T-helper 1 cell treated with Interleukin-12 subunit alpha and Interleukin-12 subunit beta and Interleukin-4 antibody, amounts not matched to agents 30 μg/mL and 1 μg/mL, for 36 hours (primary cell): Measurements from ENCODE around the gene GTF3C1.

Source experiments
- H3K27ac Mint-ChIP-seq: one replicate; pipeline ENCODE4 v1.8.0; 2021; ENCODE audit warnings: mild to moderate bottlenecking, mixed read lengths
- H3K27me3 Mint-ChIP-seq: one replicate; pipeline ENCODE4 v1.8.0; 2021; ENCODE audit warnings: low read depth, mixed read lengths
- H3K36me3 Mint-ChIP-seq: one replicate; pipeline ENCODE4 v1.8.0; 2021; ENCODE audit warnings: low read depth, mixed read lengths
- H3K4me1 Mint-ChIP-seq: one replicate; pipeline ENCODE4 v1.8.0; 2021; ENCODE audit warnings: low read depth, mixed read lengths
- H3K4me3 Mint-ChIP-seq: one replicate; pipeline ENCODE4 v1.8.0; 2021; ENCODE audit warnings: mild to moderate bottlenecking, moderate library complexity, mixed read lengths
- H3K9me3 Mint-ChIP-seq: one replicate; pipeline ENCODE4 v1.8.0; 2021; ENCODE audit warnings: mixed read lengths

Gene GTF3C1

DNA sequence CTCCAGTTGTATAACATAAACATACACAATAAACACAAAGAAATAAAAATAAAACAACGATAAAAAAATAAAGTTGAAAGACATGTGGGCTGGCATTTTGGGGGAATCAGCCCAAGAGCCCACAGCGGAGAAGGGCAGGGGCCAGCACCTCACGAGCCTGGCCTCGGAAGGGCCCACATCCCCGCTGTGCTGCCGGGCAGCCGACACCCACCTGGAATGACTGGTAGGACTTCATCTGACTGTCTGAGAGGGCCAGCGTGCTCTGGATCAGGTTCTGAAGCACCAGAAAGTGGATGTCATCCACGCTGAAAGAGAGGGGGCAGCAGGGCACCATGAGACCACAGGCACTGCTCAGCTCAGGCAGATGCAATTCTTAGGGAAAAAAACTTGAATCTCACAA, 73.5 kb downstream of the GTF3C1 start:
- Mint-ChIP-seq H3K36me3 (peaks cover 42% of the 10 kb centered on the region), H3K27ac (no peak overlapping the region), H3K4me3 (no peak overlapping the region), H3K4me1 (no peaks in the 10 kb centered on the region), H3K9me3 (no peaks in the 10 kb centered on the region), H3K27me3 (no peaks in the 10 kb centered on the region)

DNA sequence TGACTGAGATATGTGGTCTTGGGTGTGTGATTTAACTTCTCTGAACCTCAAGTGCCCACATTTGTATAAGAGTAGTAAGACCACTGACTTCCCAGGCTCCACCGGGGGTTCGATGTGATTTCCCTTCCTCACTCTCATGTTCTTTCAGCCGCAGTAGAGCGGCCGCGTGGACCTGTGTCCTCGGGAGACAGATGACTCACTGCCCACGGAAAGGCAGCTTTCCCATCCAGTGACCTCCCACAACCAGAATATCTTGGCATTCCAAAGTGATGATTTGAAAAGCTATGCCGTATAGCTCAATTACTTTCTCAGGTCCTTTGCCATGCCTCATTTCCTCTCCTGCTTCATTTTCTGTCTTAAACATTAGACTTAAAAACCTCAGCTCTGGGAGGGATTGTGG, 74.2 kb downstream of the GTF3C1 start:
- Mint-ChIP-seq H3K4me1 (no peaks in the 10 kb centered on the region), H3K27ac (no peak overlapping the region)

DNA sequence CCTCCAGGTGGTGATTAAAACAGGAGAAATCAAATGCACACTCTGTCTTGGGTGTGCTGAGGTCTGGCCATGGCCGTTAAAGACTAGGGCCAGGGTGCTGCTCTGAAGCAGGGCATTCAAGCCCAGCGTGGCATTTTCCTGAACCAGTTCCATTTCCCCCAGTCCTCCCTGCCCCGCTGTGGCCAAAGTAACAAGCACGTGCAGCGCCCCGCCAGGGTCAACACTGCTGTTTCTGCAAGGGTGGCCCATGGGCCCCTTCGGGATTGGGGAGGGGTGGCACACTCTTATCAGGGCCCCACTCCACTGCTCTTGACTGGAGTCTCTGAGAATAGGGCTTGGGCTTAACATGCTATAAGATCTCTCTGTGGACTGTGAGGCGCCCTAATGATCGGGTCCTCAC, 74.8 kb downstream of the GTF3C1 start:
- Mint-ChIP-seq H3K36me3 (peaks cover 47% of the 10 kb centered on the region), H3K9me3 (no peaks in the 10 kb centered on the region), H3K27me3 (no peaks in the 10 kb centered on the region), H3K27ac (peak overlapping the region; percentile 31), H3K4me3 (no peak overlapping the region), H3K4me1 (no peaks in the 10 kb centered on the region)

More for the DNA sequence above, 74.2 kb downstream of the GTF3C1 start:
- no peaks in the 10 kb centered on the region for H3K9me3 Mint-ChIP-seq
- H3K36me3 Mint-ChIP-seq, result peaks cover 46% of the 10 kb centered on the region
- H3K4me3 Mint-ChIP-seq, result no peak overlapping the region
- H3K27me3 Mint-ChIP-seq, result no peaks in the 10 kb centered on the region

DNA sequence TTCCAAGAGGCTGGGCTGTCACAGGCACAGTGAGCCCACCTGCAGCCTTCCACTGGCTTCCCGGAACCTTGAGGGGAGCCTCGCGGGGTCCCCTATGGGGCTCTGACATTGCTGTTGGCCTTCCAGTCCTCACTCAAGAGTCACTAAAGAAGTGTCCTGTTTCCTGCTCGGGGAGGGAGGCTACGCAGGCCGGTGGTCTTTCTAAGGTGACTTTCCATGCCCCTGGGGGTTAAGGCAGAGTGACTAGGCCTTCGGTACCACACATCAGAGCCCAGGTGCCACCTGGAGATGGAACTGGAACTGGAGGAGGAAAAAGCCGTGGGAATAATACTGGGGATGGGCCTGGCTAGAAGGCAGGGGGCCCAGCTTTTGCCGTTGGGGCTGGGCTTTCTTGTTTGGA, 75.7 kb downstream of the GTF3C1 start:
- Mint-ChIP-seq H3K36me3 (peaks cover 53% of the 10 kb centered on the region), H3K9me3 (no peaks in the 10 kb centered on the region), H3K27ac (no peak overlapping the region), H3K4me3 (no peak overlapping the region), H3K4me1 (no peaks in the 10 kb centered on the region), H3K27me3 (no peaks in the 10 kb centered on the region)

DNA sequence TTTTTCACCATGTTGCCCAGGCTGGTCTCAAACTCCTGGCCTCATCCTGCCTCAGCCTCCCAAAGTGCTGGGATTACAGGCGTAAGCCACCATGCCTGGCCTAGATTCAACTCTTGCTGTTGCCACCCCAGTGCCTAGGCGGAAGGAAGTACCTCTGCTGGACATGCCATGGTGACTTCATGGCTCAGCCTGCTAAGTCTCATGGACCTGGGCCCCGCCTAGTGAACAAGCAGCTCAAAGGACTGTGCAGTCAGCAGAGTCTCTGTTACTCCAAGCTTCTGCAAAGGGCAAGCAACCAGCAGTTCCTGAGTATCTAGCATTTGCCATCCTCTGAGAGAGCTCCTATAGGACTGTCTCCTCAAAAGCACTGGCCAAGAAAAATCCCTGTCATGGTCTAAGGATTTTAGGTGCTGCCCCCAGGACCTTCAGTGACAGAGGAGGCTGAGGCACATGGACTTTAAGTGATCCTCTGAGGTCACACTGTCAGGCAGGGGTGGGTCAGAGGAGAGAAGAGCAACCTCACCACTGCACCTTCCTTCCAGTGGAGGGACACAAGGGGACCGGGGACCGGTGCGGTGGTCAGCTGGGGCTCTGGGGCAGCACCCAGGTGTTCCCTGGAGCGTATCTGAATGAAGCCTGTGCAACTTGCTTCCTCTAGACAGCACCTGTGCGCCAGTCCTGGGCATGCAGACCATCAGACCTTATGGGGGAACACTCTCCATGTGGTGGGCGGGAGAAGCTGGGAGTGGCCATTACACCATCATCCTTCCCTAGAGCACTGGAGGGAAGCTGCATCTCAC, 76.4 kb downstream of the GTF3C1 start:
- H3K27me3 Mint-ChIP-seq, result no peaks in the 10 kb centered on the region
- peaks cover 48% of the 10 kb centered on the region for H3K36me3 Mint-ChIP-seq
- no peak overlapping the region for H3K27ac Mint-ChIP-seq
- no peaks in the 10 kb centered on the region for H3K9me3 Mint-ChIP-seq
- no peaks in the 10 kb centered on the region for H3K4me1 Mint-ChIP-seq
- H3K4me3 Mint-ChIP-seq, result no peak overlapping the region

DNA sequence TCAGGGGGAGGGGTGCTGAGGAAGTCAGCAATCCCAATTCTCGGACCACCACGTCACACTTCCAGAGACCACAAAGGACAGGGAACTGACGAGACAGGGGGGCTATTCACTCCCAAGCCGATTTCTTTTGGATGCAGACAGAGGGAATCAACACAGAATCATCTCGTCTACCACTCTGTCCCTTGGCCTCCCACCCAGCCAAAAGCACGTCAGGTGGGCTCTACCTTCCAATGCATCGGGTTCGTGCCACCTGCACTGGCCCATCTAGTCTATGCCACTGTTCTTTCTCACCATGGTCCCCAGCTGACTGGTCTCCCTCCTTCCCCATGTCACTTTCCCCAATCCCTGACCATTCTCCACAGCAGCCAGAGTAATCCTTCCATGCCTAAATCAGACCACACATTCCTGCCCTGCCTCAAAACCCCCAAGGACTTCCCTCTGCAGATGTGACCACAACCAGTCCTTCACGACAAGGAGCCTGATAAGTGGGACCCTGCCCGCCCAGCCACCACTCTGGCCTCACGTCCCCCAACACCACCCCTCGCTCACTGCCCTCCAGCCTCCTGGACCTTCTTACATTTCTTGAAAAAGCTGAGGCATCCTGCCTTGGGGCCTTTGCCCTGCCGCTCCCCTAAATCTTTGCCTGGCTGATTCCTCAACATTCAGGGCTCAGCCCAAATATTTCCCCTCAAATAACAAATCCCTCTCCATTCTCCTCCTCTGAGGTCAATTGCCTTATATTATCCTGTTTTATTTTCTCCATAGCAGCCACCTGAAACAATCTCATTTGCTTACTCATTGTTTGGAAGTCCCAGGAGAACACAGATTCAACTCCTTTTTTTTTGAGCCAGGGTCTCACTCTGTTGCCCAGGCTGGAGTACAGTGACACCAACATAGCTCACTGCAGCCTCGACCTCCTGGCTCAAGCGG, 77.4 kb downstream of the GTF3C1 start:
- Mint-ChIP-seq H3K9me3 (no peaks in the 10 kb centered on the region), H3K4me3 (no peak overlapping the region), H3K27ac (no peak overlapping the region), H3K4me1 (no peaks in the 10 kb centered on the region), H3K36me3 (peaks cover 54% of the 10 kb centered on the region), H3K27me3 (no peaks in the 10 kb centered on the region)

DNA sequence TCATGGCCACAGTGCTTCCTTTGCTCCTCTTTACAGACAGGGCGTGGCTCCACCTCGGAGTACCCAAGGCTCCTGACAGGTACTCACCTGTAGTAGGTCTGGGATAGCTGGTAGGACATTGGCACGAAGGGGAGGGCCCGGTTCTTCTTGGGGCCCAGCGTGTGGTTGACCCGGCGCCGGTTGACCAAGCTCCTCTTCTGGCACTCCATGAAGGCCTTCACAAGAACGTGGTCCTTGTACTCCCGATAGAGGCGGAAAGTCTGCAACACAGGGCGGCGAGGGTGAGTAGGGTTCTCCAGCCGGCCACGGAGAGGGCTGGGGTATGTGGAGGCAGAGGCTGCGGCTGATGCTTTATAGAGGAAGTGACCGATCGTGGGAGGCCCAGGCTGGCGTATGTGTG, 78.1 kb downstream of the GTF3C1 start:
- H3K36me3 Mint-ChIP-seq, result peaks cover 57% of the 10 kb centered on the region
- H3K4me3 Mint-ChIP-seq, result no peak overlapping the region
- no peaks in the 10 kb centered on the region for H3K4me1 Mint-ChIP-seq
- H3K27ac Mint-ChIP-seq, result no peak overlapping the region
- no peaks in the 10 kb centered on the region for H3K27me3 Mint-ChIP-seq
- H3K9me3 Mint-ChIP-seq, result no peaks in the 10 kb centered on the region

DNA sequence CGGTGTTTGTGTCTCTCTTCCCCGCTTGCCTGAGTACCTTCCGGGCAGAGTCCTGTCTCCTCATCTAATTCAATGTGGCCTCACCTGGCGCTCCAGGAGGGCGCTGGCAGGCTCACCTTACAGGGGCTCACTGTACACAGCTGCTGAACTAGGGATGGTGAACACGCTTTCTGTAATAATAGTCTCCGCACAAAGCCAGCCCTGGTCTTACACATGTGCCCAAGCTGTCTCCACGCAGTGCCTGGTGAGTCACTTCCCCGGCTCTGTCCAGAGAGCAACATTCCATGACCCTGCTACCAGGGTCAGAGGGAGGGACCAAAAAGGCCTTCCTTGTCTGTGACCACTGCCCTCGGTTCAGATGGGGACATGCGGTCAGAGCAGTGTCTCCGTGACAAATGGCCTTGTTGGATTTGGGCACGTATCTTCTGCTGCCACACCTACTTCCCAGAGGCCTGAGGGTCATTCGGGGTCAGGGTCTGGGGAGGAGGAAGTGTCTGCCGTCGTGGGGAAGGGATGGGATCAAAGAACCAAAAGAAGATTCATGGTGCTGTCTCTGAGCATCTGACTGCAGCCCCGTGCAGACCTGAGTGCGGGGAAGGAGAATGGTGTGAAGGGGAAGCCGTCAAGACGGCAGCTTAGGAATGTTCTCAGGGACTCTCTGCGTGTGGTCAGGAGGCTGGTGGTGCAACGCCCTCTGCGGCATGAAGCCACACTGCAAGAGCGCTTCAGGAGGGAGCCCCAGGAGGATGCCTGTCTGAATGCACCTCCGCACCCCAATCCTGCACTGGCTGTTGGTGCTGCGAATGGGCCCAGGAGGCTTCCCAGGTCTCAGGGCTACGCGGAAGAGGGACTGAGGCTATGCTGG, 78.9 kb downstream of the GTF3C1 start:
- no peaks in the 10 kb centered on the region for H3K4me1 Mint-ChIP-seq
- no peak overlapping the region for H3K27ac Mint-ChIP-seq
- no peaks in the 10 kb centered on the region for H3K27me3 Mint-ChIP-seq
- H3K36me3 Mint-ChIP-seq, result peaks cover 58% of the 10 kb centered on the region
- H3K9me3 Mint-ChIP-seq, result no peaks in the 10 kb centered on the region
- no peak overlapping the region for H3K4me3 Mint-ChIP-seq

DNA sequence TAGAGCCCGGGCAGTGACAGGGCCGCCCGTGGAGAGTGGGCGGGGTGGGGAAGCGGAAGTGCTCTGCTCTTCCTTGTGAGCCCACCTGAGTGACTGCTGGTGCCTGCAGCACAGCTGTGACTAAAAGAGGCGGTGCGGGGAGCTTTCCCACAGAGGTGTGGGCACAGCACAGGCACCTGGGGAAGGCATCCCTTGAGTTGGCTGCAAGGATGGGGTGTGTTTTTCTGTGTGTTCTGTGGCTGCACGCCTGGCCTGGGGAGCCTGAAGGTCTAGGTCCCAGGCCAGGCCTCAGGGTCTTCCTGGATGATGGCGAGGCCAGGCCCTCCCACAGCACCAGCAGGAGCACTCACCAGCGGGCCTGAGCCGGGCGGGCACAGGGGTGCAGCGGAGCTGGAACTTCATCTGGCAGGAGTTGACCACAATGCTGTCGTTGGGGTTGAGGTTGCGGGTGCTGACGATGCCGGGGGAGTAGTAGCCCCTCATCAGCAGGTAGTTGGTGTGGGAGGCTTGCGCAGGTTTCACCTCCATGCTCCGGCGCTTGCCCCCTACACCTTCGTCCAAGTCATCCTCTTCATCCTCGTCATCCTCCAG, 80.7 kb downstream of the GTF3C1 start:
- Mint-ChIP-seq H3K27ac (no peak overlapping the region), H3K9me3 (no peaks in the 10 kb centered on the region), H3K27me3 (no peaks in the 10 kb centered on the region), H3K4me1 (peaks cover under 1% of the 10 kb centered on the region), H3K36me3 (peaks cover 51% of the 10 kb centered on the region), H3K4me3 (no peak overlapping the region)

DNA sequence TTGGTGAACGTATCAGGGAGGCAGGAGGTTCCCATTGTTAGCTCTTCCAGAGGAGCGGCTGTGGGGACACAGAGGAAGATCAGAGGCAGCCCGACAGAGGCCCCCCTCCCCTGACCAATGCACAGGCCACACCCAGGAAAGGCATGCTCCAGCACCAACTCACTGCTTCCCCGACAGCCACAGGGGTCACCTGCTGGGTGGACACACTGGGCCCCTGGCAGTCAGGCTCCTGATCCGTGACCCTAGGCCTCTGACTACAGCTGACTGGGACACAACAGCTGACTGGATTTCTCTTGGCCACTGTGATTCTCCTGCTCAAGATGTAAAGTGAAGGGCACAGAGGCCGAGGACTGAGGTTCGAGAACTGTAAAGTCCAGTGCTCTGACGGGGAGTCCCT, 84.2 kb downstream of the GTF3C1 start:
- no peaks in the 10 kb centered on the region for H3K9me3 Mint-ChIP-seq
- no peaks in the 10 kb centered on the region for H3K27me3 Mint-ChIP-seq
- H3K27ac Mint-ChIP-seq, result no peak overlapping the region
- H3K36me3 Mint-ChIP-seq, result peaks cover 39% of the 10 kb centered on the region
- H3K4me1 Mint-ChIP-seq, result peaks cover 8% of the 10 kb centered on the region
- H3K4me3 Mint-ChIP-seq, result no peak overlapping the region

DNA sequence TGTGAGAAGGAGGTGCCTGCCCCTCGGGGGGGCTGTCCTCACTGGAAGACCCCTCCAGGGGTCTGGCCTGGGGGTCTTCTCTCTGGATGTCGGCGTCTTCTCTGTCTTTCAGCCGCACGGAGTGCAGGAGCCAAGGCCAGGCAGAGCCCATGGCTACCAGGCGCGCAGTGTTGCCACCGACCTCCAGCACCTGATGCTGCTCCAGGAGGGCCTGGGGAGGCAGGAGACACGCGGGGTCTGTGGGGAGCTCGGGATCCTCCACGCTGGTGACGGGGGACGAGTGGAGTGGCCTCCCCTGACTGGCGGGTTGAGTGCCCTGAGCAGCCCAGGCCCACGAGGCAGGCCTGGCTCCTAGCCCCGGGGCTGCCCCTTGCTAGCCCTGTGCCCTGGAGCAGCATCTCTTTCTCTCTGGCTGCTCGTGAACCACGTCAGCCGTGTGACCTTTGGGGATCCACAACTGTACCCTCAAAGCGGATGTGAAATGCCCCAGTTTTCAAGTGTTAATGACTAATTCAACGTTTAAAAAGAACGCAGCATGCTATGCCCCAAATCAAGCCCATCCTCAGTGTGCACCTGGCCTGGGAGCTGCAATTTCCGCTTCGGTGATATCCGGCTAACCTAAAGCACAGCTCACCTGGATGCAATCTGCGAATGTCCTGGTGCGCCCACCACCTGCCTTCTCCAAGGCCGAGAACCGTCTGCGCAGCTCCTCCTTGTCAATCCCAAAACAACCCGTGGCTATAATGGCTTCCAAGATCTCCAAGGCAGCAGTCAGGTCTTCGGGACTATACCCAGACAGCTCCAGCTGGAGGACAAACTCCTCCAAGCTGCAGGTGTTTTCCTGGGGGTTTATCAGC, 84.9 kb downstream of the GTF3C1 start:
- no peak overlapping the region for H3K4me3 Mint-ChIP-seq
- H3K27me3 Mint-ChIP-seq, result no peaks in the 10 kb centered on the region
- peaks cover 34% of the 10 kb centered on the region for H3K36me3 Mint-ChIP-seq
- peaks cover 8% of the 10 kb centered on the region for H3K4me1 Mint-ChIP-seq
- H3K27ac Mint-ChIP-seq, result no peak overlapping the region
- no peaks in the 10 kb centered on the region for H3K9me3 Mint-ChIP-seq

DNA sequence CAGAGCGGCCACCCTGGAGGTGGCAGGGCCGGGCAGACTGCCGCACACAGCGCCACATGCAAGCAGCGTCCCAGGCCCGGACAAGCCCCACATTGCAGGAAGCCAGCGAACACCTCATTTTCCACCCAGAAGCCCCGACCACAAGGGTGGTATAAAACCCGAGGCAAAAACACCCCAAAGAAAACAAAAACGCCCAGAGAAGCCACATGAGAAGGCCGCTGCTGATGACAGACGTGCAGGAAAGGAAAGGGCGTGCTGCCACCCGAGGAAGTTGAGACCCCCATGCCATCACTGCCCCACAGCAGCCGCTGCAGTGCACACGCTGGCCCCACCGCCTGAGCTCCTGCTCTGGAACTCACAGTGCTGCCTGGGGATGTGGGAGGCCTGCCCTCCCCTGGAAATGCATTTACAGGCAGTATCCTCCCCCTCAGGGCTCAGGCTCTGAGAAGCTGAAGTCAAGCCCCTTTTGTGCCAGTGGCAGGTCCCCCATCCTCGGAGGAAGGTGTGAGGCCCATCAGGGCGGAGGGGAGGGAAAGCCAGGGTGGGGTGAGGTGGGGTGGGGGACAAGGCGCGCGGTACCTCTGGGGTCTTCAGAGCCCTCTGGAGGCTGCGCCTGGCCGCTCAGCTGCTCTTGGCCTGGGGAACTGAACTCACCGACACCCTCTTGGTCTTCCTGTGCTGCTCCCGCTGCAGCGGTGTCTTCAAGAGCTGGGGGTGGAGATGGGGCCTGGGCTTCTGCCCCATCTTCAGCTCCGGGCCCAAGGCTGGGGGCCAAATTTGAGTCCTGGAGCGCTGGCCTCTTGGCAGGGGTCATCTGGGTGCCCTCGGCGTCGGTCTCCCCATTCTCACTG, 85.7 kb downstream of the GTF3C1 start:
- H3K36me3 Mint-ChIP-seq, result peaks cover 32% of the 10 kb centered on the region
- H3K4me3 Mint-ChIP-seq, result no peak overlapping the region
- H3K4me1 Mint-ChIP-seq, result peaks cover 10% of the 10 kb centered on the region
- H3K27me3 Mint-ChIP-seq, result no peaks in the 10 kb centered on the region
- peak overlapping the region; percentile 70 for H3K27ac Mint-ChIP-seq
- H3K9me3 Mint-ChIP-seq, result no peaks in the 10 kb centered on the region
